AG09309 (cell line): ENCODE measurements around the gene SBNO2.
A peak's percentile ranks its signal among the peaks of the same experiment; 100 is the strongest.

Experiments used
- DNase-seq: peaks from one replicate; pipeline ENCODE4 v3.0.0-alpha.2; 2010; ENCODE audit warnings: low read depth
- H3K4me3 ChIP-seq: 2 replicates; pipeline ENCODE4 v1.5.1; 2011; ENCODE audit warnings: mild to moderate bottlenecking, low read depth, low read length, moderate library complexity; ENCODE audit not compliant: control insufficient read depth
- CTCF ChIP-seq: IDR thresholded peaks from 2 replicates; pipeline ENCODE4 v1.5.1; 2011; ENCODE audit warnings: mild to moderate bottlenecking, low read depth, low read length, inconsistent platforms; ENCODE audit not compliant: insufficient read depth, control insufficient read depth; ENCODE audit errors: missing control alignments

The SBNO2 gene

GRCh38 chr19:1182727-1183126, 8.7 kb upstream of the SBNO2 start:
- no peak for DNase-seq
- TF ChIP-seq CTCF: no peak
- H3K4me3 ChIP-seq: no peak overlapping the region

GRCh38 chr19:1182068-1182467, 8.0 kb upstream of the SBNO2 start:
- no peak for TF ChIP-seq CTCF

GRCh38 chr19:1181606-1182005, 7.5 kb upstream of the SBNO2 start:
- DNase-seq: no peak
- H3K4me3 ChIP-seq: no peak overlapping the region
- no peak for TF ChIP-seq CTCF

More at GRCh38 chr19:1182068-1182467, 8.0 kb upstream of the SBNO2 start:
- DNase-seq: no peak
- no peak overlapping the region for H3K4me3 ChIP-seq

GRCh38 chr19:1177322-1178114, 3.5 kb upstream of the SBNO2 start:
- H3K4me3 ChIP-seq: peak overlapping the region; percentile 17
- TF ChIP-seq CTCF: peak; percentile 43

GRCh38 chr19:1173159-1173844, 766 bp downstream of the SBNO2 start:
- TF ChIP-seq CTCF: no peak
- peak overlapping the region; percentile 86 for H3K4me3 ChIP-seq
- no peak for DNase-seq

More at GRCh38 chr19:1177322-1178114, 3.5 kb upstream of the SBNO2 start:
- DNase-seq: peak; percentile 93

GRCh38 chr19:1172353-1173158, 1.5 kb downstream of the SBNO2 start:
- TF ChIP-seq CTCF: no peak
- H3K4me3 ChIP-seq: peak overlapping the region; percentile 86
- DNase-seq: no peak
